Measurements from ENCODE around the gene DNAAF1.

DNAAF1 gene

GRCh38 chr16:84103678-84104077 is 41.4 kb upstream of the DNAAF1 start:
- Histone ChIP-seq H3K36me3 (ENCODE audit: control insufficient read depth in 2 of 2, insufficient read depth in 1 of 2, low read length in 2 of 2) (peaks cover 0 to 26% of the 10 kb centered on the region in 2 experiments; a peak in 2 of 3 replicates), H3K27ac (ENCODE audit: extremely low read depth, low read depth, low read length) (no peak overlapping the region), H3K4me3 (ENCODE audit: low read depth, low read length) (no peak overlapping the region), H3K4me1 (ENCODE audit: control insufficient read depth, insufficient read depth, low read length) (peaks cover 5% of the 10 kb centered on the region), H3K9me3 (ENCODE audit: control insufficient read depth, insufficient read depth, low read depth, low read length) (no peaks in the 10 kb centered on the region)
- ChIA-PET CTCF (interaction anchor here (0.8 to 1.0 kb wide), 3 partner anchors 19 to 390 kb away, joined by 3 to 6 read pairs (median 3); no protein-coding TSS in a partner anchor), POLR2A (interaction anchor here (1.4 kb wide), 1 partner anchor 12 kb away, joined by 3 read pairs; no protein-coding TSS in a partner anchor)
- no peak for TF ChIP-seq TCF7L2 (IDR thresholded peaks at IDR 0.05; ENCODE audit: borderline replicate concordance, low read depth, low read length)
- no peak for TF ChIP-seq SP7 (tag by site-specific recombination; IDR thresholded peaks at IDR 0.05)
- TF ChIP-seq PRDM10 (tag by site-specific recombination; IDR thresholded peaks at IDR 0.05), result no peak
- TF ChIP-seq ZNF335 (tag by site-specific recombination; conservative IDR thresholded peaks at IDR 0.05), result peak; percentile 65
- no peak for TF ChIP-seq ZNF670 (tag by site-specific recombination; IDR thresholded peaks at IDR 0.05; ENCODE audit: low read depth)
- TF ChIP-seq ZNF211 (tag by site-specific recombination; IDR thresholded peaks at IDR 0.05; ENCODE audit: low read depth), result no peak
- TF ChIP-seq KLF1 (tag by site-specific recombination; IDR thresholded peaks at IDR 0.05), result no peak
- no peak for TF ChIP-seq ZNF560 (tag by site-specific recombination; IDR thresholded peaks at IDR 0.05; ENCODE audit: borderline replicate concordance)

GRCh38 chr16:84104231-84104630 is 40.9 kb upstream of the DNAAF1 start:
- ChIA-PET POLR2A (interaction anchor here (1.4 kb wide), 1 partner anchor 12 kb away, joined by 3 read pairs; no protein-coding TSS in a partner anchor), CTCF (interaction anchor here (0.8 to 1.0 kb wide), 3 partner anchors 19 to 390 kb away, joined by 3 to 6 read pairs (median 3); no protein-coding TSS in a partner anchor)
- TF ChIP-seq ZNF626 (tag by site-specific recombination; IDR thresholded peaks at IDR 0.05) (no peak), BCL11A (tag by site-specific recombination; IDR thresholded peaks at IDR 0.05; ENCODE audit: low read depth) (no peak), ZNF311 (tag by site-specific recombination; IDR thresholded peaks at IDR 0.05; ENCODE audit: borderline replicate concordance) (no peak), ZNF585B (tag by site-specific recombination; IDR thresholded peaks at IDR 0.05) (no peak), ZNF658 (tag by site-specific recombination; IDR thresholded peaks at IDR 0.05) (no peak)
- Histone ChIP-seq H3K4me1 (ENCODE audit: control insufficient read depth, insufficient read depth, low read length) (peaks cover 5% of the 10 kb centered on the region), H3K4me3 (ENCODE audit: low read depth, low read length) (no peak overlapping the region), H3K9me3 (ENCODE audit: control insufficient read depth, insufficient read depth, low read depth, low read length) (no peaks in the 10 kb centered on the region), H3K27ac (ENCODE audit: extremely low read depth, low read depth, low read length) (no peak overlapping the region), H3K36me3 (ENCODE audit: control insufficient read depth in 2 of 2, insufficient read depth in 1 of 2, low read length in 2 of 2) (peaks cover 0 to 28% of the 10 kb centered on the region in 2 experiments; a peak in 2 of 3 replicates)

- ChIA-PET POLR2A (interaction anchor here (2.1 kb wide), 1 partner anchor 12 kb away, joined by 7 read pairs; the partner anchor contains the start of gene MBTPS1), CTCF (interaction anchor here (0.7 to 1.9 kb wide), 5 partner anchors 11 to 1230 kb away, joined by 3 to 4 read pairs (median 3); partner anchors contain the start of gene MBTPS1)
- no peak overlapping the region for H3K27ac ChIP-seq (ENCODE audit: extremely low read depth, low read depth, low read length)
- TF ChIP-seq ZBTB17 (tag by site-specific recombination; IDR thresholded peaks at IDR 0.05) (peak; percentile 58), INSM2 (tag by site-specific recombination; IDR thresholded peaks at IDR 0.05) (no peak), ZNF654 (tag by site-specific recombination; IDR thresholded peaks at IDR 0.05; ENCODE audit: low read depth) (no peak), TRIM28 (IDR thresholded peaks at IDR 0.05; ENCODE audit: borderline replicate concordance, low read length) (no peak), ZNF138 (tag by site-specific recombination; IDR thresholded peaks at IDR 0.05; ENCODE audit: borderline replicate concordance) (no peak), KLF8 (tag by site-specific recombination; IDR thresholded peaks at IDR 0.05) (no peak)
- H3K4me3 ChIP-seq (ENCODE audit: low read depth, low read length), result no peak overlapping the region
- peaks cover 0 to 33% of the 10 kb centered on the region in 2 experiments; a peak in 2 of 3 replicates for H3K36me3 ChIP-seq (ENCODE audit: control insufficient read depth in 2 of 2, insufficient read depth in 1 of 2, low read length in 2 of 2)
- H3K4me1 ChIP-seq (ENCODE audit: control insufficient read depth, insufficient read depth, low read length), result peaks cover 5% of the 10 kb centered on the region
- H3K9me3 ChIP-seq (ENCODE audit: control insufficient read depth, insufficient read depth, low read depth, low read length), result no peaks in the 10 kb centered on the region
Measured at GRCh38 chr16:84105301-84105815, 39.8 kb upstream of the DNAAF1 start.
